Fibroblast of the aortic adventitia (primary cell): ENCODE results near the gene PTOV1. TPM values are rescaled to one million over a fixed set of nuclear protein-coding genes. Genes with fewer than 3 reads are reported as not detected.

Experiments
- DNase-seq: peaks from one replicate; pipeline ENCODE4 v3.0.0-alpha.2; 2010; ENCODE audit warnings: low read depth
- H3K4me3 ChIP-seq: 2 replicates; pipeline ENCODE4 v1.5.1; 2011; ENCODE audit warnings: low read depth, mild to moderate bottlenecking, control low read depth, low read length, moderate library complexity
- total RNA-seq: library from RNA; depleted of rRNA; stranded (reverse); fragments of >200 nt; gene quantifications from 2 replicates; pipeline ENCODE4 v1.2.3, GENCODE V29; 2012; ENCODE audit warnings: low replicate concordance
- TF ChIP-seq, protein P1 (sequence below): IDR thresholded peaks from 2 replicates; pipeline ENCODE4 v1.5.1; 2011; ENCODE audit warnings: mild to moderate bottlenecking, low read length, control low read depth, inconsistent platforms; ENCODE audit not compliant: insufficient read depth

Gene PTOV1
- total RNA-seq, 1 donor = 46.2 TPM

- no peak for DNase-seq
- no peak overlapping the region for H3K4me3 ChIP-seq
- TF ChIP-seq, protein P1, sequence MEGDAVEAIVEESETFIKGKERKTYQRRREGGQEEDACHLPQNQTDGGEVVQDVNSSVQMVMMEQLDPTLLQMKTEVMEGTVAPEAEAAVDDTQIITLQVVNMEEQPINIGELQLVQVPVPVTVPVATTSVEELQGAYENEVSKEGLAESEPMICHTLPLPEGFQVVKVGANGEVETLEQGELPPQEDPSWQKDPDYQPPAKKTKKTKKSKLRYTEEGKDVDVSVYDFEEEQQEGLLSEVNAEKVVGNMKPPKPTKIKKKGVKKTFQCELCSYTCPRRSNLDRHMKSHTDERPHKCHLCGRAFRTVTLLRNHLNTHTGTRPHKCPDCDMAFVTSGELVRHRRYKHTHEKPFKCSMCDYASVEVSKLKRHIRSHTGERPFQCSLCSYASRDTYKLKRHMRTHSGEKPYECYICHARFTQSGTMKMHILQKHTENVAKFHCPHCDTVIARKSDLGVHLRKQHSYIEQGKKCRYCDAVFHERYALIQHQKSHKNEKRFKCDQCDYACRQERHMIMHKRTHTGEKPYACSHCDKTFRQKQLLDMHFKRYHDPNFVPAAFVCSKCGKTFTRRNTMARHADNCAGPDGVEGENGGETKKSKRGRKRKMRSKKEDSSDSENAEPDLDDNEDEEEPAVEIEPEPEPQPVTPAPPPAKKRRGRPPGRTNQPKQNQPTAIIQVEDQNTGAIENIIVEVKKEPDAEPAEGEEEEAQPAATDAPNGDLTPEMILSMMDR = no peak
Measured at GRCh38 chr19:49837009-49837310, 14.0 kb upstream of the PTOV1 start.

GRCh38 chr19:49837425-49837824 lies 13.5 kb upstream of the PTOV1 start:
- TF ChIP-seq, protein P1 = no peak
- no peak for DNase-seq
- H3K4me3 ChIP-seq = no peak overlapping the region

DNA sequence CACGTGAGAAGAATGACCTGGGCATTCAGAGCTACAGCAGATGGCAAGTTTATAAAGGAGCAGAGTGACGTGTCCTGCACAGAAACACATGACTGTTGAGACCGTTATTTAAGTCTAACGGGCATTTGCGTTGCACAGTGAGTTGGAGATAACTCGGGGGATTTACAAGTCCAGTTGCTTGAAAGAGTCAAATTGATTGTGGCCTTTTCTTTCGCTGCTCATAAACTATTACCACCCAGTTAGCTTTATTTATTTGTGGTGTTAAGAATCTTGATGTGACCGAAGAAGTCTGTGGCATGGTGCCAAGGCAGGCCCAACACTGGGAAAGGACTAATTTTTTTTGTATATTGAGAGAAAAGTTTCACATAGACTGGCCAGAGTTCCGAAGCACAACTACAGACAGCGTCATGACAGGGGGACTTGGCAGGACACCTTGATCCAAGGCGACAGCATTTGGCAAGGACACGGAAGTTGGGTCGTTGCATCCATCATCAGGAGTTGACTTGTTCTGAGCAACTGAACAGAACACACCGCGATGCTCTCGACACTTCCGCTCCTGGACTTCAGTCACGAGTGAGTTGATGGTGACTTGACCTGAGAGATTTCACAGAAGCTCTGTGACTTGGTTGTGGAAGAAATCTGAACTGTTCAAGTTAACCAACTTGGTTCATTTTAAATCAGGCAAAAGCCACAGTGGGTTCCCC lies 11.9 kb upstream of the PTOV1 start:
- no peak overlapping the region for H3K4me3 ChIP-seq
- TF ChIP-seq, protein P1 = no peak
- DNase-seq = no peak

GRCh38 chr19:49839713-49840112 lies 11.2 kb upstream of the PTOV1 start:
- no peak overlapping the region for H3K4me3 ChIP-seq
- TF ChIP-seq, protein P1 = no peak
- DNase-seq = no peak

DNA sequence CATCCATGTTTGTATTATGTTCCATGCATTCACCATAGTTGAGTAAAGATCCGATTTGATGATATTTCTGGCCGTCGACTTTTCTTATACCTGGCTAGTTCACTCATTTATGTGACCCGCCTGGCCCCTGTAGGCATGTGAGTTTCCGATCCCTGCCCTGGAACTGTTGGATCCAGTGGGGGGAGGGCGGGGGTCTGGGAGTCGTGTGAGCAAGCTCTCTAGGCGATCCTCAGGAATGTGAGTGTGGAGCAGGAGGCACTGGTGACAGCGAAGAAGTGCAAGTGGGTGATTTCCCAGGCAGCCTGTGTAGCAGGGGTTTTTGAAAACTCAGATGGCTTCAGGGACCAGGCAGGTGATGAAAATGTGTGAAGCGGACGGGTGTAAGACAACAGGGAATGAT lies 10.6 kb upstream of the PTOV1 start:
- DNase-seq = no peak
- H3K4me3 ChIP-seq = no peak overlapping the region
- TF ChIP-seq, protein P1 = no peak

DNA sequence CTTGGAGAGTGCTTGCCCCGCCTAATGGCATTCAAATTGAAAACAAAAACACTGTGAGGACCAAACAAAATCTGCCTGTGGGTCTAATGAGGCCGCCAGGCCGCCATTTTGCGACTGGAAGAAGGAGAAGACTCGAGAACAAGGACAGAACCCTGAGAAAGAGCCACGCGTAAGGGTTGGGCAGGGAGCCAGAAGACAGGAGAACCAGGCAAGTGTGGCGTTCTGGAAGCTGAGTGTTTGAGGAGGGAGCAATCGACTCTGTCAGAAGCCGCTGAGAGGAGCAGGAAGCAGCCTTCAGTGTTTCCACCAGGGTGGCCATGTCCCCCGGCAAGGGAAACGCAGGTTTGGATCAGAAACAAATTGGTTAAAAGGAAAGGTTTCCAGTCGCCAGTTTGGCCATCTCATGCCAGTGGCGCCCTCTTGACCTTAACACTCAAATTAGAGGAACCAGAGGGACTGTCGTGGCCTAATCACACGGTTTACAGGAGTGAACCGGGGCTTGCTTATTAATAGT lies 10.2 kb upstream of the PTOV1 start:
- no peak overlapping the region for H3K4me3 ChIP-seq
- no peak for DNase-seq
- TF ChIP-seq, protein P1 = no peak

DNA sequence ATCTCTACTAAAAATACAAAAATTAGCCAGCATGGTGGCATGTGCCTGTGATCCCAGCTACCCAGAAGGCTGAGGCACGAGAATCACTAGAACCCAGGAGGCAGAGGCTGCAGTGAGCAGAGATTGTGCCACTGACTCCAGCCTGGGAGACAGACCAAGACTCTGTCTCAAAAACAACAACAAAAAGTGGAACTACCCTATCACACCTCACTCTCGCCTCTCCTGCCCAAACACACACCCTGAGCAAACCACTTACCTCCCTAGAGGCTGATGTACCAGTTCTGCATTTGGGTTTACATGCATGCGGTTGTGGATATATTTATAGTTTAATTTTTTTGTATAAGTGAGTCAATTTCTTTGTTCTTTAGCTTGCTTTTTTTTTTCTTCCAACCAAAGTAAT lies 7.7 kb upstream of the PTOV1 start:
- H3K4me3 ChIP-seq = no peak overlapping the region
- TF ChIP-seq, protein P1 = no peak
- DNase-seq = no peak
